ENCODE data around the gene SPATA2L.
A peak's percentile ranks its signal among the peaks of the same experiment; 100 is the strongest.
"Not testable (repeated sequence)": the region's sequence is repeated elsewhere in the genome, so short reads cannot be mapped to it uniquely, and the experiment has no call there.

Gene SPATA2L

DNA sequence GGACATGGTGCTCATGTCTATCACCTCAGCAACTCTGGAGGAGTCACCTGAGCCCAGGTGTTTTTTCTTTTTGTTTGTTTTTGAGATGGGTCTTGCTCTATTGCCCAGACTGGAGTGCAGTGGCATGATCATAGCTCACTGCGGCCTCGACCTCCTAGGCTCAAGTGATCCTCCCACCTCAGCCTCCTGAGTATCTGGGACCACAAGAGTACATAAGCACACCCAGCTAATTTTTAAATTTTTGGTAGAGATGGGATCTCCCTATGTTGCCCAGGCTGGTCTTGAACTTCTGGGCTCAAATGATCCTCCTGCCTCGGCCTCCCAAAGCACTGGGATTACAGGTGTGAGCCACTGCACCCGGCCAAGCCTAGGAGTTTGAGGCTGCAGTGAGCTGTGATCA is 11.9 kb downstream of the SPATA2L start:
- not testable (repeated sequence) for DNase-seq (ENCODE audit: low read depth)

- no peak for DNase-seq (ENCODE audit: low read depth)
Observed at GRCh38 chr16:89689142-89689541, 12.4 kb downstream of the SPATA2L start.

GRCh38 chr16:89688395-89688794 is 13.1 kb downstream of the SPATA2L start:
- no peak for DNase-seq (ENCODE audit: low read depth)

DNA sequence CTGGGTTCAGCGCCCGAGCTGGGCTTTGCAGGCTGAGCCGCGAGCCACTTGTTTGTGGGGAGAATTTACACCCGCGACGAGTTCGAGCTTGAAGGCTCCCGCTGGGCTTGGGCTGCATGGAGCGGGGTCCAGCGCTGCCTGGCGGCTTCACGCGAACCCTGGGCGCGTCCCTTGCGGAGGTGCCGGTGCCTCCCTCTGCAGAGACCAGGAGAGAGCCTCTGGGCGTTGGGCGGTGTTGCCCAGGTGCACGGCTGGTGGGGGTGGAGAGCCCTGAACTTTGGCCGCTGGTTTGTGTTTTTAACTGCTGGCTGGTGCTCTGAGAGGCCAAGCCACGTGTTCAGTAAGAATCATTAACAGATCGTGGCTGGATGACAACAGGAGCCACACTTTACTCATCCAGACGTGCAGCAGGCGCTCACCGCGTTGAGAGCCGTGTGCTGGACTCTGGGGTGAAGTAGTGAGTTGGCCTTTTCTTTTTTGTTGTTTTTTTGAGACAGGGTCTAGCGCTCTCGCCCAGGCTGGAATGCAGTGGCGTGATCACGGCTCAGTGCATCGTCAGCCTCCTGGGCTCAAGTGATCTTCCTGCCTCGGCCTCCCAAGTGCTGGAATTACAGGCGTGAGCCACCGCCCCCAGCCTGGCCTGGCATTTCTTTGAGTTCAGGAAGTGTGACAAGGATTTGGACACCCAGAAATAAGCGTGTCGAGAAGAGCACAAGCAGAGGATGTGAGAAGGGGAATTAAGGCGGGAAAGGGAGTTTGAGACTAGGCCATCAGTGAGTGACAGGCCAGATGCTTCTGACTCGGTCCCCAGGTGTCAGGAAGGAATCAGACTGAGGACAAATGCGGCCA is 14.2 kb downstream of the SPATA2L start:
- no peak for DNase-seq (ENCODE audit: low read depth)

DNA sequence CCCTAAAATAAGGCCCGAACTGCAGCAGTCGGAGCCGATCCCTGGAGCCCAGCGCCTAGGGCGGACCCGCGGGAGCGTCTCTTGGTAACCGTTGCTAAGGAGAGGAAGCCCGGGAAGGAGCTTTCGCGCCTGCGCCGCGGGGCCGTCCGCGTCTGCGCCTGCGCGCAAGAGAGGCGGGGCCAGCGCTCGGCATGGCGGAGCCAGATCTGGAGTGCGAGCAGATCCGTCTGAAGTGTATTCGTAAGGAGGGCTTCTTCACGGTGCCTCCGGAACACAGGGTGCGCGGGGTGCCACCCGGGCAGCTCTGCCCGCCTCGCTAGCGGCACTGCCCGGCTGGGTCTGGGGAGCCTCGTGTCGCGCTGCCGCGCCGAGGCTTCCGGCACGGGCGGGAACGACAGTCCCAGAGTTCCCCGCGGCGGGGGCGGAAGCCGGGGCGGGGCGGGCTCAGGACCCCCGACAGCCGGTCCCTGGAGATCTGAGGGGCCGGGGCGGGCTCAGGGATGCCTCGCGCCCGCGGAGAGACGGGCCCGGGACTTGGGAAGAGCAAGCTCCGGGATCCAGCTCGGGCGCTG is 14.9 kb downstream of the SPATA2L start, which contains the start of gene CDK10:
TSS of gene CDK10 (plus strand) at position 170 of the 572 bp plus-strand sequence. CDS start at position 192, 22 bp downstream.
- DNase-seq (ENCODE audit: low read depth): peak; percentile 93

DNA sequence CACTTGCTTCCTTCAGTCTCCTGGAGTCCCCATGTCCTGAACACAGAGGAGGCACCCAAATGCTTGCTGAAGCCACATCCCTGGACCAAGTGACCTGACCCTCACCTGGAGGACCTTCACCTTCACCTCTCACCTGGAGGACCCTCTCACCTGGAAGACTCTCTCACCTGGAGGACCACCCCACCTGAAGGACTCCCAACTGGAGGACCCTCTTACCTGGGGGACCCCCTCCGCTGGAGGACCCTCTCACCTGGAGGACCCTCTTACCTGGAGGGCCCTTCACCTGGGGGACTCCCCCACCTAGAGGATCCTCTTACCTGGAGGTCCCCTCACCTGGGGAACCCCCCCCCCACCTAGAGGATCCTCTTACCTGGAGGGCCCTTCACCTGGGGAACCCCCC is 15.6 kb downstream of the SPATA2L start:
- no peak for DNase-seq (ENCODE audit: low read depth)

DNA sequence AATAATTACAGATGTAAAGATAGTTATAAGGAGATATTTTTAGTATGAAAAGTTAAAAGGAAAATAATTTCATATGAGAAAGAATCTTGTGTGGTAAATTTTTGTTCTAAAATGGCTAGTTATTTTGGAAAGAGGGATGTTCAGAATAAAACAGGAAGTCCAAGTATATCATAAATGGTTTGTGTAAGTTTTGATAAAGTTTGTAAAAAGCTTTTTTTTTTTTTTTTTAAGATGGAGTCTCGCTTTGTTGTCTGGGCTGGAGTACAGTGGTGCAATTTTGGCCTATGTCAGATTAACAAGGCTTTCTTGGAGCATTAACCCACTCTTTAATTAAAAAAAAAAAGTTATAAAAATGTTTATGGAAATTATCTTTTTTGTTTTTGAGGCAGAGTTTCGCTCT is 23.2 kb downstream of the SPATA2L start:
- DNase-seq (ENCODE audit: low read depth): no peak

GRCh38 chr16:89672177-89672941 is 29.1 kb downstream of the SPATA2L start:
- no peak for DNase-seq (ENCODE audit: low read depth)

DNA sequence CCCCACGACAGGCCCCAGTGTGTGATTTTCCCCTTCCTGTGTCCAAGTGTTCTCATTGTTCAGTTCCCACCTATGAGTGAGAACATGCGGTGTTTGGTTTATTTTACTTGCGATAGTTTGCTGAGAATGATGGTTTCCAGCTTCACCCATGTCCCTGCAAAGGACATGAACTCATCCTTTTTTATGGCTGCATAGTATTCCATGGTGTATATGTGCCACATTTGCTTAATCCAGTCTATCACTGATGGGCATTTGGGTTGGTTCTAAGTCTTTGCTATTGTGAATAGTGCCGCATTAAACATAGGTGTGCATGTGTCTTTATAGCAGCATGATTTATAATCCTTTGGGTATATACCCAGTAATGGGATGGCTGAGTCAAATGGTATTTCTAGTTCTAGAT is 29.9 kb downstream of the SPATA2L start:
- DNase-seq (ENCODE audit: low read depth): not testable (repeated sequence)

GRCh38 chr16:89670496-89671431 is 30.7 kb downstream of the SPATA2L start:
- DNase-seq (ENCODE audit: low read depth): no peak

DNA sequence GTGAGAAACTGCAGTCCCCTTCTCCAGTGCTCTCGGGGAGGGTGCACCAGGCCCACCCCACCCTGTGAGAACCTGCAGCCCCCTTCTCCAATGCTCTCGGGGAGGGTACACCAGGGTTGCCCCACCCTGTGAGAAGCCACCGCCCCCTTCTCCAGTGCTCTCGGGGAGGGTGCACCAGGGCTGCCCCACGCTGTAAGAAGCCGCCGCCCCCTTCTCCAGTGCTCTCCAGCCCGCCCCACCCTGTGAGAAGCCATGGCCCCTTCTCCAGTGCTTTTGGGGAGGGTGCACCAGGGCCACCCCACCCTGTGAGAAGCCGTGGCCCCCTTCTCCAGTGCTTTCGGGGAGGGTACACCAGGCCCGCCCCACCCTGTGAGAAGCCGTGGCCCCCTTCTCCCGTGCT is 31.8 kb downstream of the SPATA2L start:
- no peak for DNase-seq (ENCODE audit: low read depth)

DNA sequence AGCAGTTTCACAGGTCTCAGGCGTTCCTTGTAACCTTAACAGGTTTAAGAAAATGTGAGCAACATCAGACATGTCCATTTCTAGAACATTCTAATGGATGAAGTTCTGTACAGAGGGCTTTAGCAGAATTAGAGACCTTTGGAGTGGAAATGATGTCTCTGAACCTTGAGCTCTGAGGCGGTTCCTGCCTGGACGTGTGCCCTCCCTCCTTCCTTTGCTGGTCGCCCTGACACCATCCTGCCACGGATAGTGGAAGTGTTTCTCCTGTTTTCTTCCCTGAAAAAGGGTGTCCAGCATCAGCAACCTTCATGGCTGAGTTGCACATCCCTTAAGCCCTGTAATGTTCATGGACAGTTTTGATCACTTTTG is 32.7 kb downstream of the SPATA2L start:
- no peak for DNase-seq (ENCODE audit: low read depth)

- no peak for DNase-seq (ENCODE audit: low read depth)
Observed at GRCh38 chr16:89667633-89668032, 33.9 kb downstream of the SPATA2L start.

DNA sequence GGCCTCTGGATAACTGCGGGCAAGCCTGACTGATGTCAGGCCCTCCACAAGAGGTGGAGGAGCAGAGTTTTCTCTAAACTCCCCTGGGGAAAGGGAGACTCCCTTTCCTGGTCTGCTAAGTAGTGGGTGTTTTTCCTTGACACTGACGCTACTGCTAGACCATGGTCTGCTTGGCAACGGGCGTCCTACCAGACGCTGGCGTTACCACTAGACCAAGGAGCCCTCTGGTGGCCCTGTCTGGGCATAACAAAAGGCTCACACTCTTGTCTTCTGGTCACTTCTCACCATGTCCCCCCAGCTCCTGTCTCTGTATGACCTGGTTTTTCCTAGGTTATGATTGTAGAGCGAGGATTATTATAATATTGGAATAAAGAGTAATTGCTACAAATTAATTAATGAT is 34.5 kb downstream of the SPATA2L start:
- not testable (repeated sequence) for DNase-seq (ENCODE audit: low read depth)

GRCh38 chr16:89664238-89664637 is 37.3 kb downstream of the SPATA2L start:
- not testable (repeated sequence) for DNase-seq (ENCODE audit: low read depth)

GRCh38 chr16:89661215-89661614 is 40.3 kb downstream of the SPATA2L start:
- no peak for DNase-seq (ENCODE audit: low read depth)

GRCh38 chr16:89660146-89660545 is 41.4 kb downstream of the SPATA2L start:
- no peak for DNase-seq (ENCODE audit: low read depth)

DNA sequence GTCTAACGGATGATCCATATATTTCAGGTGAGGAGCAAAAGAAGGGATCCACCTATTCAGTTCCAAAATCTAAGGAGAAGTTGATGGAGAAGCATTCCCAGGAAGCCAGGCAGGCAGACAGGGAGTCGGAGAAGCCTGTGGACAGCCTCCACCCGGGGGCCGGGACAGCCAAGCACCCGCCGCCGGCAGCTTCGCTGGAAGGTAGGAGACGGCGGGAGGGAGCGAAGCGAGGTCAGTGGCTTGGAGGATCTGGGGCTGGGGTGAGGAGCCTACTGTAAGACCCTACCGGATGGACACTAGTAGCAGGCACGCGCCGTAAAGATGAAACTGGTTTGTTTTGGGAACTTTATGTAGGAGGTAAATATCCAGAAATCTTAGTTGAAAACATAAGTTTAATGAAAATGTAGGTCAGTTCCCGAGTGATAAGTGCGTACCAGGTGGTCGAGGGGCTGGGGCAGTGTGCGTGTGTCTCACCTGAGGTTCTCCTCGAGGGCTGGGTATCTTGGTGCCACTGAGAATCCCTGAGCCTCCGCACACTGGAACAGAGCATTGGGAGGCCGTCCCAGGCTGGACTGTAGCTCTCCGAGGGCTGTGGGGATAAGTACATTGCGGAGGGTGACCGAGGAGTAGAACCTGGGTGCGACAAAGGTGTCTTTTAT is 43.2 kb downstream of the SPATA2L start:
- no peak for DNase-seq (ENCODE audit: low read depth)

DNA sequence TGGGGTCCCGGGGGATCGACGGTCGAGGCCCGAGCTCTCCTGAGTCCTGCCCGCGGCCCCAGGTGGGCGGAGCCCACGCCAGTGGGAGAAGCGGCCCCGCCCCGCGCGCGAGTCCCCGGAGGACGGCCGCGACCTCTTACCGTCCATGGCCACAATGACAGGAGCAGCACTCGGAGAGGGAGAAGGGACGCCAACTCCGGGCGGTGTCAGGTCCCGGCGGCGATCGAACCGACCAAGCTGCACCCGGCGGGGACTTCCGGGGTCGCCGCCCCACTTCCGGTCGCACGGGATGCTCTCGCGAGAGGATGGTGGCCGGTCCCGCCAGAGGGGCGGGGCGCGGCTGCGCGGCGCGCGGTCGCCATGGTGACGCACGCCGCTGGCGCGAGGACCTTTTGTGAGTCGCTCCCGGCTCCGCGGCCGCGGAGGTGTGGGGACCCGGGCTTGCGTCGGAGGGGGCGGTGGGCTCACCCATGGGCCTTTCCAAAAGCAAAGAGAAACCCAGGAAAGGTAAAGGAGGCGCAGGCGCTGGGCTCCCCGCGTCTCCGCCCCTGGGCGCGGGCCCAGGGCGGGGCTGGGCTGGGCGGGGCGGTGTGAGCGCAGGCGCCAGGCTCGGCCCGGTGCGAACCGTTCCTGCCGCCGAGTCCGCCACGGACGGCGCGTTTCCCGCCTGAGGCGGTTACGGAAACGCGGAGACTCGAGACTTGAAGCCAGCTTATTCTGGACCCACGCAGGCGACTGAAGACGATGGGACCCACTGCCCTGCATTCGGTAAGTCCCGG is 43.9 kb downstream of the SPATA2L start, which contains the start of the genes CHMP1A and SPATA33:
TSS of gene CHMP1A (minus strand) at position 267 of the 779 bp plus-strand sequence. CDS start at position 147, 120 bp downstream.
TSS of gene SPATA33 (plus strand) at position 395 of the 779 bp plus-strand sequence. CDS start at position 471, 76 bp downstream.
- peak; percentile 93 for DNase-seq (ENCODE audit: low read depth)
